ENCODE measurements around the gene OMG. TPM values are rescaled to one million over a fixed set of nuclear protein-coding genes. Genes with fewer than 3 reads are reported as not detected.
"Not testable (repeated sequence)": the region's sequence is repeated elsewhere in the genome, so short reads cannot be mapped to it uniquely, and the experiment has no call there.

The OMG gene
- total and polyA plus RNA-seq, 5 donors, result 0.14 TPM; not detected in 4

- DNase-seq (no peak), ATAC-seq (no peak)
- Histone ChIP-seq H3K9me3 (ENCODE audit: control insufficient read depth, low read length) (no peaks in the 10 kb centered on the region), H3K4me3 (ENCODE audit: low read length) (no peak overlapping the region), H3K27ac (ENCODE audit: low read length) (no peak overlapping the region), H3K27me3 (ENCODE audit: control insufficient read depth, insufficient read depth) (no peaks in the 10 kb centered on the region), H3K4me1 (ENCODE audit: control insufficient read depth, insufficient read depth, low read length) (no peaks in the 10 kb centered on the region)
- 88% methylated on average over 1 of the region's 1 CpG for WGBS
- intact Hi-C loops (cut with DNase I), result no loop called here
These were observed 10.6 kb upstream of the OMG start for GRCh38 chr17:31307640-31308039.

- H3K27ac ChIP-seq (ENCODE audit: low read length), result no peak overlapping the region
- no peak for ATAC-seq
- no peak for DNase-seq
- H3K4me3 ChIP-seq (ENCODE audit: low read length), result no peak overlapping the region
- H3K4me1 ChIP-seq (ENCODE audit: control insufficient read depth, insufficient read depth, low read length), result no peaks in the 10 kb centered on the region
- no peaks in the 10 kb centered on the region for H3K27me3 ChIP-seq (ENCODE audit: control insufficient read depth, insufficient read depth)
- no peaks in the 10 kb centered on the region for H3K9me3 ChIP-seq (ENCODE audit: control insufficient read depth, low read length)
- intact Hi-C loops (cut with DNase I), result no loop called here
These were observed 2.6 kb upstream of the OMG start for GRCh38 chr17:31299624-31300023.

- Histone ChIP-seq H3K4me1 (ENCODE audit: control insufficient read depth, insufficient read depth, low read length) (no peaks in the 10 kb centered on the region), H3K27ac (ENCODE audit: low read length) (no peak overlapping the region), H3K27me3 (ENCODE audit: control insufficient read depth, insufficient read depth) (no peaks in the 10 kb centered on the region), H3K9me3 (ENCODE audit: control insufficient read depth, low read length) (no peaks in the 10 kb centered on the region), H3K4me3 (ENCODE audit: low read length) (no peak overlapping the region)
- DNase-seq (no peak), ATAC-seq (no peak)
- WGBS, result 83% methylated on average over 2 of the region's 2 CpGs
- intact Hi-C loops (cut with DNase I), result no loop called here
These were observed 897 bp downstream of the OMG start for GRCh38 chr17:31296142-31296541.

GRCh38 chr17:31295489-31295871 lies 1.6 kb downstream of the OMG start:
- DNase-seq (no peak), ATAC-seq (no peak)
- WGBS, result 96% methylated on average over 1 of the region's 1 CpG
- Histone ChIP-seq H3K27me3 (ENCODE audit: control insufficient read depth, insufficient read depth) (no peaks in the 10 kb centered on the region), H3K27ac (ENCODE audit: low read length) (no peak overlapping the region), H3K4me3 (ENCODE audit: low read length) (no peak overlapping the region), H3K9me3 (ENCODE audit: control insufficient read depth, low read length) (no peaks in the 10 kb centered on the region), H3K4me1 (ENCODE audit: control insufficient read depth, insufficient read depth, low read length) (no peaks in the 10 kb centered on the region)
- intact Hi-C loops (cut with DNase I), result no loop called here

GRCh38 chr17:31294820-31295488 lies 2.1 kb downstream of the OMG start:
- intact Hi-C loops (cut with DNase I), result no loop called here
- Histone ChIP-seq H3K27me3 (ENCODE audit: control insufficient read depth, insufficient read depth) (no peaks in the 10 kb centered on the region), H3K4me3 (ENCODE audit: low read length) (no peak overlapping the region), H3K9me3 (ENCODE audit: control insufficient read depth, low read length) (no peaks in the 10 kb centered on the region), H3K4me1 (ENCODE audit: control insufficient read depth, insufficient read depth, low read length) (no peaks in the 10 kb centered on the region), H3K27ac (ENCODE audit: low read length) (no peak overlapping the region)
- no peak for ATAC-seq
- no peak for DNase-seq
- 88% methylated on average over 3 of the region's 3 CpGs for WGBS

GRCh38 chr17:31294231-31294630 lies 2.8 kb downstream of the OMG start:
- ATAC-seq, result no peak
- H3K4me1 ChIP-seq (ENCODE audit: control insufficient read depth, insufficient read depth, low read length), result no peaks in the 10 kb centered on the region
- no peaks in the 10 kb centered on the region for H3K27me3 ChIP-seq (ENCODE audit: control insufficient read depth, insufficient read depth)
- H3K4me3 ChIP-seq (ENCODE audit: low read length), result no peak overlapping the region
- WGBS, result 92% methylated on average over 3 of the region's 3 CpGs
- H3K9me3 ChIP-seq (ENCODE audit: control insufficient read depth, low read length), result no peaks in the 10 kb centered on the region
- intact Hi-C loops (cut with DNase I), result no loop called here
- H3K27ac ChIP-seq (ENCODE audit: low read length), result no peak overlapping the region
- no peak for DNase-seq

GRCh38 chr17:31293581-31293980 lies 3.5 kb downstream of the OMG start:
- Histone ChIP-seq H3K4me3 (ENCODE audit: low read length) (no peak overlapping the region), H3K27me3 (ENCODE audit: control insufficient read depth, insufficient read depth) (no peaks in the 10 kb centered on the region), H3K4me1 (ENCODE audit: control insufficient read depth, insufficient read depth, low read length) (no peaks in the 10 kb centered on the region), H3K9me3 (ENCODE audit: control insufficient read depth, low read length) (no peaks in the 10 kb centered on the region), H3K27ac (ENCODE audit: low read length) (no peak overlapping the region)
- intact Hi-C loops (cut with DNase I), result no loop called here
- DNase-seq, result no peak
- WGBS, result 92% methylated on average over 2 of the region's 2 CpGs
- no peak for ATAC-seq

- H3K9me3 ChIP-seq (ENCODE audit: control insufficient read depth, low read length), result no peaks in the 10 kb centered on the region
- H3K4me3 ChIP-seq (ENCODE audit: low read length), result no peak overlapping the region
- intact Hi-C loops (cut with DNase I), result no loop called here
- no peaks in the 10 kb centered on the region for H3K27me3 ChIP-seq (ENCODE audit: control insufficient read depth, insufficient read depth)
- DNase-seq, result no peak
- no peak for ATAC-seq
- H3K4me1 ChIP-seq (ENCODE audit: control insufficient read depth, insufficient read depth, low read length), result no peaks in the 10 kb centered on the region
- H3K27ac ChIP-seq (ENCODE audit: low read length), result no peak overlapping the region
These were observed 5.2 kb downstream of the OMG start for GRCh38 chr17:31291820-31292219.

- ATAC-seq, result no peak
- no peak for DNase-seq
- Histone ChIP-seq H3K27me3 (ENCODE audit: control insufficient read depth, insufficient read depth) (no peaks in the 10 kb centered on the region), H3K27ac (ENCODE audit: low read length) (no peak overlapping the region), H3K4me3 (ENCODE audit: low read length) (no peak overlapping the region), H3K9me3 (ENCODE audit: control insufficient read depth, low read length) (no peaks in the 10 kb centered on the region), H3K4me1 (ENCODE audit: control insufficient read depth, insufficient read depth, low read length) (no peaks in the 10 kb centered on the region)
- WGBS, result 77% methylated on average over 3 of the region's 3 CpGs
- intact Hi-C loops (cut with DNase I), result no loop called here
These were observed 7.2 kb downstream of the OMG start for GRCh38 chr17:31289790-31290189.

- H3K27ac ChIP-seq (ENCODE audit: low read length); ATAC-seq; intact Hi-C loops (cut with DNase I); H3K9me3 ChIP-seq (ENCODE audit: control insufficient read depth, low read length); DNase-seq; H3K4me3 ChIP-seq (ENCODE audit: low read length); H3K4me1 ChIP-seq (ENCODE audit: control insufficient read depth, insufficient read depth, low read length); H3K27me3 ChIP-seq (ENCODE audit: control insufficient read depth, insufficient read depth): not testable (repeated sequence)
- WGBS, result 88% methylated on average over 1 of the region's 1 CpG
These were observed 9.1 kb downstream of the OMG start for GRCh38 chr17:31287932-31288331.

GRCh38 chr17:31286587-31286986 lies 10.5 kb downstream of the OMG start:
- 92% methylated on average over 1 of the region's 1 CpG for WGBS
- Histone ChIP-seq H3K27ac (ENCODE audit: low read length) (no peak overlapping the region), H3K4me1 (ENCODE audit: control insufficient read depth, insufficient read depth, low read length) (no peaks in the 10 kb centered on the region), H3K27me3 (ENCODE audit: control insufficient read depth, insufficient read depth) (no peaks in the 10 kb centered on the region), H3K9me3 (ENCODE audit: control insufficient read depth, low read length) (no peaks in the 10 kb centered on the region), H3K4me3 (ENCODE audit: low read length) (no peak overlapping the region)
- intact Hi-C loops (cut with DNase I), result no loop called here
- ATAC-seq (no peak), DNase-seq (no peak)

- H3K4me1 ChIP-seq (ENCODE audit: control insufficient read depth, insufficient read depth, low read length), result no peaks in the 10 kb centered on the region
- no peak for ATAC-seq
These were observed 13.2 kb downstream of the OMG start for GRCh38 chr17:31283841-31284240.

More at GRCh38 chr17:31283841-31284240, 13.2 kb downstream of the OMG start:
- no peak overlapping the region for H3K27ac ChIP-seq (ENCODE audit: low read length)
- H3K27me3 ChIP-seq (ENCODE audit: control insufficient read depth, insufficient read depth), result no peaks in the 10 kb centered on the region
- H3K4me3 ChIP-seq (ENCODE audit: low read length), result no peak overlapping the region
- DNase-seq, result no peak
- no peaks in the 10 kb centered on the region for H3K9me3 ChIP-seq (ENCODE audit: control insufficient read depth, low read length)
- intact Hi-C loops (cut with DNase I), result no loop called here
